Glutamatergic neuron (in vitro differentiated cells): ENCODE data around the gene MYBPHL. TPM values are rescaled to one million over a fixed set of nuclear protein-coding genes. Genes with fewer than 3 reads are reported as not detected.

Experiments used
- DNase-seq: peaks from one replicate; pipeline ENCODE4 v3.0.0; 2022
- H3K27ac Mint-ChIP-seq: one replicate; pipeline ENCODE4 v1.8.0; 2020; ENCODE audit warnings: mild to moderate bottlenecking, mixed read lengths, inconsistent platforms; ENCODE audit not compliant: unreplicated experiment
- H3K27me3 Mint-ChIP-seq: one replicate; pipeline ENCODE4 v1.8.0; 2020; ENCODE audit warnings: mild to moderate bottlenecking, moderate library complexity, mixed read lengths, inconsistent platforms; ENCODE audit not compliant: unreplicated experiment
- H3K36me3 Mint-ChIP-seq: one replicate; pipeline ENCODE4 v1.8.0; 2020; ENCODE audit warnings: mild to moderate bottlenecking, mixed read lengths, inconsistent platforms; ENCODE audit not compliant: unreplicated experiment
- H3K4me1 Mint-ChIP-seq: one replicate; pipeline ENCODE4 v1.8.0; 2020; ENCODE audit warnings: mild to moderate bottlenecking, low read depth, mixed read lengths, inconsistent platforms; ENCODE audit not compliant: unreplicated experiment
- H3K4me3 Mint-ChIP-seq: one replicate; pipeline ENCODE4 v1.8.0; 2020; ENCODE audit warnings: mild to moderate bottlenecking, mixed read lengths, inconsistent platforms; ENCODE audit not compliant: unreplicated experiment
- H3K9me3 Mint-ChIP-seq: one replicate; pipeline ENCODE4 v1.8.0; 2020; ENCODE audit warnings: mild to moderate bottlenecking, moderate library complexity, mixed read lengths, inconsistent platforms; ENCODE audit not compliant: unreplicated experiment
- total RNA-seq: library from RNA; stranded (reverse); fragmentation: NEBNext Ultra II Directional; extraction: Animal tissue kit (Norgen Biotek cat#: 25700); gene quantifications from one replicate; pipeline ENCODE4 v1.2.1, GENCODE V29; 2021; ENCODE audit not compliant: unreplicated experiment
- TF ChIP-seq, protein P1 (sequence below): fragments of 200-600 bp; sonication (generic); IDR thresholded peaks from one replicate; pipeline ENCODE4 v1.5.0; 2021; ENCODE audit not compliant: partially characterized antibody, unreplicated experiment

The MYBPHL gene
- total RNA-seq, 1 donor from 2014 or later: 0.64 TPM

DNA sequence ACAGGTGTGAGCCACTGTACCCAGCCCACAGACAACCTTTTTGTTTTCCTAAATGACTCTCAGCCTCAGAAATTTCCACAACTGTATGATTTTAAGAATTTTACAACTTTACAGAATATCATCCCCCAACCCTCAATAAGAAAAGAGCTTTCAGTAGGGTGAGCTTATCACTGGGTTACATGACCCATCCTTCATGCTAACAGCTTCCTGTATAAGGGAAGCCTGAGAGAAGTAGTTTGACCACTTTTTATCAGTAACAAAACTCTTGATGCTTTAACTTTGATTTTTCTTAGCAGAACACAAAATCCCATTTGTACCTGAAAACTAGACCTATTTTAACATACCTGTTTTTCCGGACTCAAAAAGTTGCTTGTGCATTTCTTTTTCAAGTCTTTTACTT is 9.7 kb upstream of the MYBPHL start:
- no peak for DNase-seq
- Mint-ChIP-seq H3K27me3 (peaks cover 5% of the 10 kb centered on the region), H3K27ac (no peak overlapping the region), H3K9me3 (peaks cover 4% of the 10 kb centered on the region), H3K36me3 (peaks cover 13% of the 10 kb centered on the region), H3K4me3 (no peak overlapping the region), H3K4me1 (peaks cover 22% of the 10 kb centered on the region)
- TF ChIP-seq, protein P1, sequence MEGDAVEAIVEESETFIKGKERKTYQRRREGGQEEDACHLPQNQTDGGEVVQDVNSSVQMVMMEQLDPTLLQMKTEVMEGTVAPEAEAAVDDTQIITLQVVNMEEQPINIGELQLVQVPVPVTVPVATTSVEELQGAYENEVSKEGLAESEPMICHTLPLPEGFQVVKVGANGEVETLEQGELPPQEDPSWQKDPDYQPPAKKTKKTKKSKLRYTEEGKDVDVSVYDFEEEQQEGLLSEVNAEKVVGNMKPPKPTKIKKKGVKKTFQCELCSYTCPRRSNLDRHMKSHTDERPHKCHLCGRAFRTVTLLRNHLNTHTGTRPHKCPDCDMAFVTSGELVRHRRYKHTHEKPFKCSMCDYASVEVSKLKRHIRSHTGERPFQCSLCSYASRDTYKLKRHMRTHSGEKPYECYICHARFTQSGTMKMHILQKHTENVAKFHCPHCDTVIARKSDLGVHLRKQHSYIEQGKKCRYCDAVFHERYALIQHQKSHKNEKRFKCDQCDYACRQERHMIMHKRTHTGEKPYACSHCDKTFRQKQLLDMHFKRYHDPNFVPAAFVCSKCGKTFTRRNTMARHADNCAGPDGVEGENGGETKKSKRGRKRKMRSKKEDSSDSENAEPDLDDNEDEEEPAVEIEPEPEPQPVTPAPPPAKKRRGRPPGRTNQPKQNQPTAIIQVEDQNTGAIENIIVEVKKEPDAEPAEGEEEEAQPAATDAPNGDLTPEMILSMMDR: no peak

DNA sequence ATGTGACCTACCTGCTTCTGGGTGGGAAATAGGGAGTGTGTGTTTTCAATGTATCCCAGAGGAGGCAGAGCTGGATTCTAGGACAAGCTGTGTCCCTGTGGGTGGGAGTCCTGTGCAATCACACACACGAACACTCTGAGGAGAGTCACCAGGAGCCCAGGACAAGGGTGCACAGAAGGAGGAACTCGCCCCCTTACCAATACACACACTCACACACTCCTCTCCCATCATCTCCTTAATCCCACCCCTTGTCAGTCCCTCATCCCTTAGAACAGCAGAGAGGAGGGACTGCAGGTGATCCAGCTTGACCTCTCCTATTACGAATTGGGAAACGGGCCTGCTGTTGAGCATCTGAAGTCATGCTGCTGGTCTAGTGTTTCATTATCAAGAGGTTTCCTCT is 8.5 kb upstream of the MYBPHL start:
- peaks cover 5% of the 10 kb centered on the region for H3K27me3 Mint-ChIP-seq

DNA sequence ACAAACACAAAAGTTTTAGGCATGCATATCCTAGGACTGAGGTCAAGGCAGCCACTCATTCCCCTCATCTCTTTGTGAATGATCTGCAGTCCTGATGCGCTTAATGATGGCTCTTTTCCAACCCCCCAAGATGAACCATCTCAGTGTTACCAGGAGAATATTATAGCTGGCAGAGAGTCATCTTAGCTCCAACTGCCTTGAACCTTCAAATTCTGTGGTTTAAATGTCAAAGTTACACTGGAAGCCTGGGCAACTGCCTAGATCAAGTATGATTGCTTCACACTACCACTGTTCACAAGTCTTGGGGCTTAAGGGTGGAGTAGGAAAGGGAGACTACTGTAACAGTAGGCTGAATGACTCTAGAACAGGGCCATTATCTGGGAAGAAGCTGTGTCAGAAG is 8.0 kb upstream of the MYBPHL start:
- H3K9me3 Mint-ChIP-seq: no peaks in the 10 kb centered on the region
- peaks cover 27% of the 10 kb centered on the region for H3K4me1 Mint-ChIP-seq
- H3K27ac Mint-ChIP-seq: no peak overlapping the region
- no peak for DNase-seq
- no peak overlapping the region for H3K4me3 Mint-ChIP-seq
- peaks cover 5% of the 10 kb centered on the region for H3K27me3 Mint-ChIP-seq
- TF ChIP-seq, protein P1: no peak
- peaks cover 8% of the 10 kb centered on the region for H3K36me3 Mint-ChIP-seq

More for the DNA sequence above, 8.5 kb upstream of the MYBPHL start:
- peaks cover 2% of the 10 kb centered on the region for H3K9me3 Mint-ChIP-seq
- H3K27ac Mint-ChIP-seq: no peak overlapping the region
- H3K4me1 Mint-ChIP-seq: peaks cover 24% of the 10 kb centered on the region
- TF ChIP-seq, protein P1: no peak
- peaks cover 8% of the 10 kb centered on the region for H3K36me3 Mint-ChIP-seq
- H3K4me3 Mint-ChIP-seq: no peak overlapping the region
- no peak for DNase-seq

DNA sequence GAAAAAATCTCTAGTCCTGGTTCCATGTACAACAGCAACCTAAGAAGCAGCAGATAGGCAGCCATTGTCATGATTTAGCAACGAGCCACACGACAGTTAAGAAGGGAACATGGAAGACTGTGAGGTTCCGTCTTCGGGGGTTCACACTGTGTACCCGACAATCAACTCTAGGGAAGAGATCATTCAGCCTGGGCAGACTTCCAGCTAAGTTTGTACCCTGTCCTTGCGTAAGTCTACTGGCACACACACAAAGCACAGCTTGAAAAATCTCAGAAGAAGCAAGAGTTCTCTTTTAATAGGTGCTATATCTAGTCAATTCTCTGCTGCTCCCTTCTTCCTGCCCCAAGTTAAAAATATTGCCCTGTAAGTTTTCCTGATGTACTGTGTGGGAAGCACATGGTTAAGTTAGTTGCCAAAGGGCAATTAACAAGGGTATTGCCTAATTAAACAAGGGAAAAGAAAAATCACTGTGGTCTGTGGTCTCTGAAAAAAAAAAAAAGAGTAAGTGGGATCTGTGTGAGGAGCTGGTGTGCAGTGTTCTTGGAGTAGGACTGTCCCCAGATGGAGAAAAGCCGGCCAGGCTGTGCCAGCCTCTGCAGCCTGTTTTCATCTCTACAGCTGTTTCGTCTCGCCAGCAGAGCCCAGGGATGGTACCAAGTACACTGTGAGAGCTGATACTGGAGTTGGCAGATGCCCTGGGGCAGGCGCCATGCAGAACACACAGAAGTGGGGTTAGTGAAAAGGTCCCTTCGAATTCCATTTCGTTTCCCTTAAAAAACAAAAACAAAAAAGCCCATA is 6.4 kb upstream of the MYBPHL start:
- H3K27me3 Mint-ChIP-seq: peaks cover 5% of the 10 kb centered on the region
- peaks cover 38% of the 10 kb centered on the region for H3K4me1 Mint-ChIP-seq
- H3K4me3 Mint-ChIP-seq: peak overlapping the region; percentile 30
- H3K36me3 Mint-ChIP-seq: peaks cover 8% of the 10 kb centered on the region
- peaks cover 5% of the 10 kb centered on the region for H3K9me3 Mint-ChIP-seq
- TF ChIP-seq, protein P1: no peak
- DNase-seq: no peak
- peak overlapping the region; percentile 74 for H3K27ac Mint-ChIP-seq

DNA sequence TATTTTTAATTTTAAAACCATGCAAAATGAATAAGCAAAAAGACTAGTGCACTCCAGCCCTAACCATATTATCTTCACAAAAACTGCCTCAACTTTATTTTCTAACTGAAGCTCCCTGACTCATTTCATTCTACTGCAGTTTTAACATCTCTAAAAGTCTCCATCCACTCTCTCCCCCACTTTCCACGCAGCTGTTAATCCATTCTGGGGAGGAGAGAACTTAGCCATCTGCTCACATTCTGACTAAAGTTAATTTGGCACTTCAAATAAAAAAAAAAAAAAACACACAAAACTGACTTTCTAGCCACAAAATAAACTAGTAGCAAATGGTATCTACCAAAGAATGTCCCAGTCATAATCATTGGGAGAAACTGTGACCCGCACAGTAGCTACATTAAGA is 5.4 kb upstream of the MYBPHL start:
- H3K4me3 Mint-ChIP-seq: peak overlapping the region; percentile 59
- H3K36me3 Mint-ChIP-seq: peaks cover 8% of the 10 kb centered on the region
- peaks cover 45% of the 10 kb centered on the region for H3K4me1 Mint-ChIP-seq
- H3K9me3 Mint-ChIP-seq: peaks cover 5% of the 10 kb centered on the region
- no peak for DNase-seq
- TF ChIP-seq, protein P1: no peak
- H3K27ac Mint-ChIP-seq: peak overlapping the region; percentile 30
- H3K27me3 Mint-ChIP-seq: peaks cover 7% of the 10 kb centered on the region
